ENCODE data around the gene NOTUM.

- TF ChIP-seq, protein P1, sequence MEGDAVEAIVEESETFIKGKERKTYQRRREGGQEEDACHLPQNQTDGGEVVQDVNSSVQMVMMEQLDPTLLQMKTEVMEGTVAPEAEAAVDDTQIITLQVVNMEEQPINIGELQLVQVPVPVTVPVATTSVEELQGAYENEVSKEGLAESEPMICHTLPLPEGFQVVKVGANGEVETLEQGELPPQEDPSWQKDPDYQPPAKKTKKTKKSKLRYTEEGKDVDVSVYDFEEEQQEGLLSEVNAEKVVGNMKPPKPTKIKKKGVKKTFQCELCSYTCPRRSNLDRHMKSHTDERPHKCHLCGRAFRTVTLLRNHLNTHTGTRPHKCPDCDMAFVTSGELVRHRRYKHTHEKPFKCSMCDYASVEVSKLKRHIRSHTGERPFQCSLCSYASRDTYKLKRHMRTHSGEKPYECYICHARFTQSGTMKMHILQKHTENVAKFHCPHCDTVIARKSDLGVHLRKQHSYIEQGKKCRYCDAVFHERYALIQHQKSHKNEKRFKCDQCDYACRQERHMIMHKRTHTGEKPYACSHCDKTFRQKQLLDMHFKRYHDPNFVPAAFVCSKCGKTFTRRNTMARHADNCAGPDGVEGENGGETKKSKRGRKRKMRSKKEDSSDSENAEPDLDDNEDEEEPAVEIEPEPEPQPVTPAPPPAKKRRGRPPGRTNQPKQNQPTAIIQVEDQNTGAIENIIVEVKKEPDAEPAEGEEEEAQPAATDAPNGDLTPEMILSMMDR (IDR thresholded peaks at IDR 0.05), result no peak
- no peak for TF ChIP-seq POLR2A (IDR thresholded peaks at IDR 0.05)
These were observed 35.3 kb upstream of the NOTUM start for GRCh38 chr17:81996232-81996756.

Measured in thyroid gland (tissue), 4 donors.